ENCODE data around the gene EMP2.

DNA sequence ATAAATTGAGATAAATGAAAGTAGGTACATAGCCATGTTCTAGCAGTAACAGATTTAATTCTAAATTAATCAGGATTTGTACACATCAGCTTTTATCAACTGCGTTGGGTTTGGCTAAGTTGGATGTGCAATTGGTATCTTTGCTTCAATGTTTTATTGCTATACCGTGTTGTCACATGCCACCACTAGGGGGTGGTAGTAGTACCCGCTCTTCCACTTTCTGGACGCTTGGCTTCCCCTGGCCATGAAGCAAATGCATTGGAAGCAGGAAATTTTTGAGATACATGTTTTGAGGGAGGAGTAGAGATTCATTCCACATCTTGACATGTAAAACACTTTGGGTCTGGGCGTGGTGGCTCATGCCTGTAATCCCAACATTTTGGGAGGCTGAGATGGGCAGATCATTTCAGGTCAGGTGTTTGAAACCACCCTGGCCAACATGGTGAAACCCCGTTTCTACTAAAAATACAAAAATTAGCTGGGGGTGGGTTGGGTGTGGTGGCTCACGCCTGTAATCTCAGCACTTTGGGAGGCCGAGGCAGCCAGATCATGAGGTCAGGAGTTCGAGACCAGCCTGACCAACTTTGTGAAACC is 58.6 kb downstream of the EMP2 start:
- TF ChIP-seq, protein P1, sequence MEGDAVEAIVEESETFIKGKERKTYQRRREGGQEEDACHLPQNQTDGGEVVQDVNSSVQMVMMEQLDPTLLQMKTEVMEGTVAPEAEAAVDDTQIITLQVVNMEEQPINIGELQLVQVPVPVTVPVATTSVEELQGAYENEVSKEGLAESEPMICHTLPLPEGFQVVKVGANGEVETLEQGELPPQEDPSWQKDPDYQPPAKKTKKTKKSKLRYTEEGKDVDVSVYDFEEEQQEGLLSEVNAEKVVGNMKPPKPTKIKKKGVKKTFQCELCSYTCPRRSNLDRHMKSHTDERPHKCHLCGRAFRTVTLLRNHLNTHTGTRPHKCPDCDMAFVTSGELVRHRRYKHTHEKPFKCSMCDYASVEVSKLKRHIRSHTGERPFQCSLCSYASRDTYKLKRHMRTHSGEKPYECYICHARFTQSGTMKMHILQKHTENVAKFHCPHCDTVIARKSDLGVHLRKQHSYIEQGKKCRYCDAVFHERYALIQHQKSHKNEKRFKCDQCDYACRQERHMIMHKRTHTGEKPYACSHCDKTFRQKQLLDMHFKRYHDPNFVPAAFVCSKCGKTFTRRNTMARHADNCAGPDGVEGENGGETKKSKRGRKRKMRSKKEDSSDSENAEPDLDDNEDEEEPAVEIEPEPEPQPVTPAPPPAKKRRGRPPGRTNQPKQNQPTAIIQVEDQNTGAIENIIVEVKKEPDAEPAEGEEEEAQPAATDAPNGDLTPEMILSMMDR (IDR thresholded peaks at IDR 0.05; ENCODE audit: insufficient read depth, low read length, poor library complexity, severe bottlenecking), result peak; percentile 49
- no peak for TF ChIP-seq EZH2phosphoT487 (conservative IDR thresholded peaks at IDR 0.05; ENCODE audit: low read length)

Measured in SU-DHL-6 (cell line).